Inflammatory macrophage treated with lipopolysaccharide for 4 hours (primary cell): ENCODE results near the gene BCOR.

Source experiments
- DNase-seq: peaks from one replicate; pipeline ENCODE4 v3.0.0-alpha.2; 2020

The BCOR gene

GRCh38 chrX:40083120-40083978, 14.4 kb downstream of the BCOR start:
- DNase-seq, result peak; percentile 4

GRCh38 chrX:40082447-40083119, 15.2 kb downstream of the BCOR start:
- peak; percentile 44 for DNase-seq

GRCh38 chrX:40081679-40082068, 16.1 kb downstream of the BCOR start:
- no peak for DNase-seq

- no peak for DNase-seq
Measured at GRCh38 chrX:40080894-40081678, 16.7 kb downstream of the BCOR start.

GRCh38 chrX:40079572-40079971, 18.2 kb downstream of the BCOR start:
- DNase-seq, result peak; percentile 3

GRCh38 chrX:40078489-40079227, 19.1 kb downstream of the BCOR start:
- no peak for DNase-seq

GRCh38 chrX:40077906-40078305, 19.9 kb downstream of the BCOR start:
- no peak for DNase-seq

- no peak for DNase-seq
Measured at GRCh38 chrX:40076750-40077575, 20.8 kb downstream of the BCOR start.

- DNase-seq, result no peak
Measured at GRCh38 chrX:40074959-40075332, 22.8 kb downstream of the BCOR start.

GRCh38 chrX:40074080-40074958, 23.4 kb downstream of the BCOR start:
- DNase-seq, result no peak

- no peak for DNase-seq
Measured at GRCh38 chrX:40073439-40074054, 24.2 kb downstream of the BCOR start.

GRCh38 chrX:40072246-40072645, 25.5 kb downstream of the BCOR start:
- DNase-seq, result no peak

GRCh38 chrX:40068048-40068447, 29.7 kb downstream of the BCOR start:
- peak; percentile 7 for DNase-seq

GRCh38 chrX:40066700-40067099, 31.1 kb downstream of the BCOR start:
- no peak for DNase-seq

GRCh38 chrX:40065296-40066046, 32.3 kb downstream of the BCOR start:
- peak; percentile 69 for DNase-seq

- DNase-seq, result no peak
Measured at GRCh38 chrX:40064055-40064597, 33.6 kb downstream of the BCOR start.

GRCh38 chrX:40063555-40063954, 34.2 kb downstream of the BCOR start:
- DNase-seq, result no peak

- no peak for DNase-seq
Measured at GRCh38 chrX:40062525-40063155, 35.1 kb downstream of the BCOR start.
